NCI-H1436 (cell line): ENCODE data around the gene RAD51B.

Experiments used
- DNase-seq: peaks from one replicate; lab custom pipeline; 2025; lab: John Stamatoyannopoulos, UW

Gene RAD51B

DNA sequence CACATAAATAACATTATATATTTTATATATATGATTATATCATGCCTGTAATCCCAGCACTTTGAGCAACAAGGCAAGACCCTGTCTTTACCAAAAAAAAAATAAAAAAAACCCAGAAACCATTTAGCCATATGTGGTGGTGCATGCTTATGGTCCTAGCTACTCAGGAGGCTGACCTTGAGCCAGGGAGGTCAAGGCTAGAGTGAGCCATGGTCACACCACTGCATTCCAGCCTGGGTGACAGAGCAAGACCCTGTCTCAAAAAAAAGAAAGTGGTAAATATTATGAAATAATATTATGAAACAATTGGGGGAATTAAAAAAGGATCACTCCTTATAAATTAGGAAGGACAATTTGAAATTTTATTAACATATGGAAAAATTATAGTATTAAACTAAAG is 16.0 kb downstream of the RAD51B start:
- no peak for DNase-seq

DNA sequence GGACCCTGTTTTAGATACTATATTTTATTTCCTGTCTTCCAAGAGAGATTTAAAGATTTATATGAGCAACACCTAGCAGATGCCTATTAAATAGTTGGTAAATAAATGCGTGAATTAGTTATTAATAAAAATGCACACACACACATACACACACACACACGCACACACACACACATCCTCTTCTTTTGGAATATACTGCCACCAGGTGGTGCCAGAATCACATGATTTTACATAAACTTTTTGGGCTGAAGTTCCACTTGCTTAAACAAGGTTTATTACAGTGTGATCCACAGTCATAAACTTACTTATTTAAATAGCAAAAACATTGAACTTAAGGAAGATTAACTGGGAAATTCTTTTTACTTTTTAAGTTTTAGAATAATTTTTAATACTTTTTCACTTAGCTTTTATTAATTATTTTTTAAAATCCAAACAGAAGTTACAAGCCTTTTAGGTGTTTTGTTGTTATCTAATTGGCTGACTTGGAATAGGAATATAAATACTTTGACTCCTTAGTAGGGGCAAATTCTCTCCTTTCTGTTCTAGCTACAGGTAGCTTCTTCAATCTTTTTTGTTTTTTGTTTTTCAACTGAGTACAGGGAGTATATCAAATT is 17.5 kb downstream of the RAD51B start:
- DNase-seq: peak; percentile 6

DNA sequence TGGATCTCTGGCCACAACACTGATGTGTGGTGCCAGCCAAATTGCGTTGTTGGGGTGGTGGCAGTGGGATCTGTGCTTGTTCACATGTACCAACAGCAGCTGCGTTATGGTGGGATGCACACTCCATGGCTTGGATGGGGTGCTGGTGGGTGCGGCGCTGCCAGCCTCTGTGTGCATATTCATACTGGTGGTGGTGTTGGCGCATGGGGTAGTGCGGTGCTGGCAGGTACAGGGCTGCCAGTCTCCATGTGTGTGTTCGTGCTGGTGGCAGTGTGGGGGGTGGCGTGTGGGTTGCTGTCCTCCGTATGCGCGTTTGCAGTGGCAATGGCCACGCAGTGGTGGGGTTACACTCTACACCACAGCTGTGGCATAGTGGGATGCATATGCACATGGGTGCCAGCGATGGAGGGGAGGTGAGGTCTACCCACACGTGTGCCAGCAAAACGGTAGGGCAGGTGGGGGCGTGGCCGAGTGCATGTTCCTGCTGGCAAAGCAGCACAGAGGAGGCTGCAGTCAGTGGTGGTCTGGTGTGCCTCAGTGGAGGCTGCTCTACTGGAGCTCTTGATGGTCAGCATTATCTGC is 26.5 kb downstream of the RAD51B start:
- DNase-seq: no peak

- no peak for DNase-seq
Observed at GRCh38 chr14:67850066-67850830, 30.7 kb downstream of the RAD51B start.

- DNase-seq: no peak
Observed at GRCh38 chr14:67851785-67852410, 32.3 kb downstream of the RAD51B start.

DNA sequence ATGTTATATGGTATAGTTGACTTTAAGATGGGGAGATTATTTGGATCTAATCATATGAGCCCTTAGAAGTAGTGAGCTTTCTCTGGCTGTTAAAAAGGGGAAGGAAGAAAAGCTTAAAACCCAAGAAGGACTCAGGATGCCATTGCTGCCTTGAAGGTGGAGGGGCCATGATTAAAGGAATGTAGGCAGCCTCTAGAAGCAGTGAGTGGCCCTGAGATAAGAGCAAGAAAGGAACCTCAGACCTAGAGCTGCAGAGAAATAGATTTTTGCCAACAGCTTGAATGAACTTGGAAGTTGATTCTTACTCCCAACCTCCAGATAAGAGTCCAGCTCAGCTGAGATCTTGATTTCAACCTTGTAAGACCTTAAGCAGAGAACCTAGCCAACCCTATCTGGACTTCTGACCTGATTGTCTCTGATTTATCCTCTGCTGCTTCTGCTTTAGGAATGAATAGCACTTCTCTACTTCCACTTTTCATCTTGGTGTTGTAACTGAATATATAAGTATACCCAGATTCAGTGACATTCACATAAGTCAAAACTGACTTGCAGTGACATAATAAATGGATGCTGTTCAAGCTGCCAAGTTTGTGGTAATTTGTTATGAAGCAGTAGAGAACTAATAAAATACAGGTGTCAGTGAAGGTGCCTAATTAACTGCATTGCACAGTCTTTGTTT is 33.5 kb downstream of the RAD51B start:
- DNase-seq: no peak

- DNase-seq: no peak
Observed at GRCh38 chr14:67853715-67854114, 34.1 kb downstream of the RAD51B start.

GRCh38 chr14:67856827-67857226 is 37.2 kb downstream of the RAD51B start:
- DNase-seq: no peak

GRCh38 chr14:67857778-67858350 is 38.3 kb downstream of the RAD51B start:
- DNase-seq: no peak

DNA sequence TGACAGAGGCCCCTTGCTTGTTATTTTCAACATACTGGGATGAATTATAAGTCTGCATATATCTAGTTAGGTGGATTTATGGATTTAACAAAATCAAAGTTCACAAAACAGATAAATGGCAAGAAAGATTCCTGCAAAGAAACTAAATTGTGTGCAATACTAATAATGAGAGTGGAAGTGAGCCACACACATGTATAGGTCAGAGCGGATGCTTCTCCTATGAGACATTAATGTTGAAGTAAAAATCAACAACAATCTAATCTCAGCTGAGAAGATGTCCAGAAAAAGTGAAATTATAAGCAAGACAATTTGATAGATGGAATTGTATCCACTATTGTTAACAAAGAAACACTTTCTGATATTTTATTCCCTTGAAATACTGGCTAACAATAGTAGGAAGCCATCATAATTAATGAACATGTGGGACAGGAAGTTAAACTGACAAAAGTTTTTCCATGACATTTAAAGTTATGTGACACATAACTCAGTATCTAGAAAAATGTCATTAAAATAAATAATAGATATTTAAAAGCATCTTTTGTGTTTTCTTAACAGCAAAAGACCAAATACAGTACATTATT is 39.7 kb downstream of the RAD51B start:
- DNase-seq: no peak

DNA sequence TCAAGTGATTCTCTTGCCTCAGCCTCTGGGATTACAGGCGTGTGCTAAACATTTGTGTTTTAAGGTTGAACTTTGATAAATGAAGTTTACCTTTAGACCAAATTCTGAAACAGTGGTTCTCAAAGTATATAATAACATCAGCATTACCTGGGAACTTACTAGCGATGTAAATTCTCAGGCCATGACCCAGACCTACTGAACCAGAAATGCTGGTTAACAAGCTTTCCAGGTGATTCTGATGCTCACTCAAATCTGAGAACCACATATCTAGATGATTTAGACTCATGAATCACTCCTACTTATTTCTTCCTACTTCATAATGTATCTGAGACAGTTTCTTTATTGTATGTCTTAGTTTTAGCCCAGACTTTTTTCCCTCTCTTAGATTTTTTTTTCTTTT is 43.6 kb downstream of the RAD51B start:
- no peak for DNase-seq

GRCh38 chr14:67875175-67876006 is 55.8 kb downstream of the RAD51B start:
- DNase-seq: no peak

- no peak for DNase-seq
Observed at GRCh38 chr14:67879026-67879425, 59.4 kb downstream of the RAD51B start.

GRCh38 chr14:67881225-67881624 is 61.6 kb downstream of the RAD51B start:
- no peak for DNase-seq

DNA sequence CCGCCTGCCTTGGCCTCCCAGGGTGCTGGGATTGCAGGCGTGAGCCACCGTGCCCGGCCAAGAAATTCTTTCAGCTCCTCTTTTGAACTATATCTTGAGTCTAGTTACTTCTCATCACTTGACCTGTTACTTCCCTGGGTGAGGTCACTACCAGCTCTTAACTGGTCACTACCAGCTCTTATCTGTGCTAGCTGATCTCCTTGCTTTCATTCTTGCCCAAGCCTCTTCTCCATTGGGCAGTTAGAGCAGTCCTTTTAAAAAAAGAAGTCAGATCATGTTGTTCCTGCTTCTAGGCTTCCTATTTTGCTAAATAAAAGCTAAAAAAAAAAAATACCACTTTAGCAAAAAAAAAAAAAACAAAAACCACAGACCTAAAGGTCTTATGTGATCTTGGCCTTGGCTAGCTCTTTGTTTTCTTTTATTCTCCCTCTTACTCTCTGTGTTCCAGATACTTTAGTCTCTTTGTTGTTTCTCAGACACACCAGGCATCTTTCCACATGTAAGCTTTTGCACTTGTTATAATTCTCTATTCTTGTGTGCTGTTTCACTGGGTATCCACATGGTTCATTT is 63.5 kb downstream of the RAD51B start:
- DNase-seq: no peak

- DNase-seq: no peak
Observed at GRCh38 chr14:67883717-67884116, 64.1 kb downstream of the RAD51B start.

- no peak for DNase-seq
Observed at GRCh38 chr14:67886191-67886590, 66.6 kb downstream of the RAD51B start.

DNA sequence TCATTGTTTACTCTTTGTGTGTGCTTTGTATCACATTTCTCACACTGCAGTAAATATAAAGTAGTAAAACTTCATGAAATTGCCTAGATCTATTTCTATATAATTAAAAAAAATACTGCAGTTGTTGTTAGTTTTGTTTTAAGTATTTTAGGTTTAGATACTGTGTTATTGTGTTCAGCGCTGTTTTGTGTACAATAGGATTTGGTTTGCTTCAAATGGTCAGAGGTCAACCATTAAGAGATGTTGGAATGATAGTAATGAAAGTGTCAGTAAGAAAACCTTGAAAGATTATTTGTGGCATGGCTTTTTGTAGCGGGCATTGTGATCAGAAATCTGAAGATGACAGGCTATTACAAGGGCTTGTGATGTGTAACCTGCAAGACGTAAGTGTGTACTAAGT is 67.9 kb downstream of the RAD51B start:
- no peak for DNase-seq

DNA sequence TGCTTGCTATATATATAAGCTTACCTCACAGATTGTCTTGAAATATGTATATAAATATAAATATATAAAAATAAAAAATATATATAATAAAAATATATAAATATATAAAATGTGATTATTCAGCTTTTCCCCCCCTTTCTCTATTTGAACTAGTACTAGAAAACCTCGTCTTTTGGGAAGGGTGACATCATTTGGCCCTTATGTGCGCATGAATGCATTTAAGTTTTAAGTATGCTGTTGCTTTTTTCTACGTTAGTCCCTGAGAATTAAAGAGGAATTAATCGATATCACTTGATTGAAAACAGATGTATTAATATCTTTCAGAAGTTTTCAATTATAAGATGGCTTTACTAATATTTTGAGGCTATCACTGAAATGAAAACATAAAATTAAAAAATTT is 69.9 kb downstream of the RAD51B start:
- DNase-seq: no peak

DNA sequence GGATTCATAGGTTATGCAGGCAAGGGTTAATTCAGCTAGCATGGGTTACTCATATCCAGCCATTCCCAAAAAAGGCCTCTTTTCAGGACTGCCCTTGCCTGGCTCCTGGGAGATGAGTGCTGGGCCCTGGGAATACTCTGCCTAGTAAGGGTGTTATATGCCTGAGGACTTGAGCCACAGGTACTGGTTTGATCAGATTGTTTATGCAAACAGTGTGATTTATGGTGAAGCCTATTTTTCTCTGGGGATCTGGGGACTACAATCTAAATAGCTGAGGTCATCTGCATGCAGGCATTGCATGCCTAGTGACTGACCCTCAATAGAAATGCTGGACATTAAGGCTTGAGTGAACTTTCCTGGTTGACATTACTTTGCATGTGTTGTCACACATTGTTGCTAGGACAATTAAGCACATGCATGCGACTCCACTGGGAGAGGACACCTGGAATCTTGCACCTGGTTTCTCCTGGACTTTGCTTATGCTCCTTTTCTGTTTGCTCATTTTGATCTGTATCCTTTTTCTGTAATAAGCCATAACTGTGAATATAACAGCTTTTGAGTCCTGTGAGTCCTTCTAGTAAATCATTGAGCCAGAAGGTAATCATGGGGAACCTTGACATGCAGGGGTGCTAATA is 73.0 kb downstream of the RAD51B start:
- DNase-seq: no peak
